GM12878 (cell line): ENCODE results near the gene SMIM35. TPM values are rescaled to one million over a fixed set of nuclear protein-coding genes. Genes with fewer than 3 reads are reported as not detected.

Source experiments
- CEBPB ChIP-seq, 2 experiments: fragments of 150-350 bp in 1 of 2; IDR thresholded peaks; 2 replicates each; pipeline ENCODE4 v1.6.1; 2012 to 2014; ENCODE audit warnings: low read depth in 2 of 2, low read length in 2 of 2, borderline replicate concordance in 1 of 2, inconsistent platforms in 1 of 2
- EGR1 ChIP-seq, 2 experiments: IDR thresholded peaks; 1 replicate in 1 of 2; 2 replicates in 1 of 2; pipeline ENCODE4 v1.6.1; 2011 to 2012; ENCODE audit warnings: low read depth in 2 of 2, low read length in 2 of 2, borderline replicate concordance in 1 of 2, mild to moderate bottlenecking in 1 of 2, moderate library complexity in 1 of 2
- GATAD2B ChIP-seq: fragments of 450-650 bp; conservative IDR thresholded peaks from 2 replicates; pipeline ENCODE4 v1.6.1; 2017; ENCODE audit warnings: low read depth, mild to moderate bottlenecking, moderate library complexity
- IKZF2 ChIP-seq, 2 experiments: fragments of 450-650 bp; IDR thresholded peaks; 2 replicates each; pipeline ENCODE4 v1.6.1; 2017; ENCODE audit warnings: mild to moderate bottlenecking in 2 of 2, moderate library complexity in 2 of 2
- JUNB ChIP-seq: IDR thresholded peaks from 2 replicates; pipeline ENCODE4 v1.6.1; 2016; ENCODE audit warnings: antibody characterized with exemption, mild to moderate bottlenecking
- KDM1A ChIP-seq: fragments of 200-600 bp; sonication (generic); IDR thresholded peaks from 2 replicates; pipeline ENCODE4 v1.6.1; 2016; ENCODE audit warnings: borderline replicate concordance
- MTA2 ChIP-seq: fragments of 450-650 bp; IDR thresholded peaks from 2 replicates; pipeline ENCODE4 v1.6.1; 2016; ENCODE audit warnings: low read depth, mild to moderate bottlenecking, moderate library complexity
- MYC ChIP-seq: IDR thresholded peaks from 2 replicates; pipeline ENCODE4 v1.6.1; 2011; ENCODE audit warnings: mild to moderate bottlenecking, low read length, moderate library complexity, inconsistent platforms; ENCODE audit not compliant: insufficient read depth, insufficient replicate concordance, insufficient read length, severe bottlenecking
- RCOR1 ChIP-seq: conservative IDR thresholded peaks from 2 replicates; pipeline ENCODE4 v1.6.1; 2012; ENCODE audit warnings: low read depth, low read length, improper control_type of control experiment
- RUNX3 ChIP-seq: IDR thresholded peaks from 2 replicates; pipeline ENCODE4 v1.6.1; 2012; ENCODE audit warnings: low read length, inconsistent platforms
- SIX5 ChIP-seq: IDR thresholded peaks from 2 replicates; pipeline ENCODE4 v1.6.1; 2011; ENCODE audit warnings: mild to moderate bottlenecking, low read depth, low read length, moderate library complexity; ENCODE audit not compliant: severe bottlenecking
- ZNF622 ChIP-seq: fragments of 450-650 bp; IDR thresholded peaks from 2 replicates; pipeline ENCODE4 v1.6.1; 2017; ENCODE audit warnings: mild to moderate bottlenecking, inconsistent platforms
- ZZZ3 ChIP-seq: IDR thresholded peaks from 2 replicates; pipeline ENCODE4 v1.6.1; 2011; ENCODE audit warnings: low read depth; ENCODE audit not compliant: control insufficient read depth, insufficient read length
- polyA plus RNA-seq, 11 experiments: library from polyadenylated mRNA; depleted of rRNA in 4 of 11; unstranded in 6 of 11; stranded (reverse) in 5 of 11; fragments of >200 nt; fragmentation: Nextera tagmentation in 4 of 11; fragmentation: Illumina TruSeq in 1 of 11; extraction: Ambion mirVana in 4 of 11; extraction: Trizol in 1 of 11; gene quantifications; 1 replicate in 1 of 11; 2 replicates in 10 of 11; pipeline versions ENCODE4 v1.2.1 to v1.2.3, GENCODE V29; 2011 to 2016; ENCODE audit warnings: inconsistent platforms in 2 of 11, missing spikeins in 2 of 11, low read depth in 1 of 11
- total RNA-seq, 4 experiments: library from RNA; depleted of rRNA in 3 of 4; stranded (reverse); fragments of >200 nt in 3 of 4; fragmentation: Illumina TruSeq in 1 of 4; extraction: Trizol in 1 of 4; gene quantifications; 2 replicates each; pipeline versions ENCODE4 v1.2.1 to v1.2.3, GENCODE V29; 2013 to 2021
- TF ChIP-seq, protein P1 (sequence below): IDR thresholded peaks from 2 replicates; pipeline ENCODE4 v1.6.1; 2012; ENCODE audit warnings: low read depth, low read length, improper control_type of control experiment
- TF ChIP-seq, protein P2 (sequence below): fragments of 450-650 bp; formaldehyde crosslinking; IDR thresholded peaks from 2 replicates; pipeline ENCODE4 v1.4.0; 2020; ENCODE audit warnings: mild to moderate bottlenecking, moderate library complexity
- TF ChIP-seq, protein P3 (sequence below): IDR thresholded peaks from 2 replicates; pipeline ENCODE4 v1.6.1; 2011; ENCODE audit warnings: borderline replicate concordance, low read depth, mild to moderate bottlenecking, moderate library complexity, mixed read lengths, low read length; ENCODE audit not compliant: insufficient read depth; ENCODE audit errors: extremely low read length
- TF ChIP-seq, protein P4 (sequence below): fragments of 450-650 bp; IDR thresholded peaks from 2 replicates; pipeline ENCODE4 v1.6.1; 2017; ENCODE audit warnings: mild to moderate bottlenecking, low read depth, inconsistent platforms; ENCODE audit not compliant: poor library complexity, severe bottlenecking
- TF ChIP-seq, protein P5 (sequence below): fragments of 450-650 bp; IDR thresholded peaks from 2 replicates; pipeline ENCODE4 v1.6.1; 2017; ENCODE audit warnings: borderline replicate concordance

The SMIM35 gene
- total and polyA plus RNA-seq, 10 of the 15 experiments (the other 5 are each of a cell fraction or from before 2014, with no cell fraction given), result 0.02 to 1.1 (median 0.05) TPM; not detected in 5

DNA sequence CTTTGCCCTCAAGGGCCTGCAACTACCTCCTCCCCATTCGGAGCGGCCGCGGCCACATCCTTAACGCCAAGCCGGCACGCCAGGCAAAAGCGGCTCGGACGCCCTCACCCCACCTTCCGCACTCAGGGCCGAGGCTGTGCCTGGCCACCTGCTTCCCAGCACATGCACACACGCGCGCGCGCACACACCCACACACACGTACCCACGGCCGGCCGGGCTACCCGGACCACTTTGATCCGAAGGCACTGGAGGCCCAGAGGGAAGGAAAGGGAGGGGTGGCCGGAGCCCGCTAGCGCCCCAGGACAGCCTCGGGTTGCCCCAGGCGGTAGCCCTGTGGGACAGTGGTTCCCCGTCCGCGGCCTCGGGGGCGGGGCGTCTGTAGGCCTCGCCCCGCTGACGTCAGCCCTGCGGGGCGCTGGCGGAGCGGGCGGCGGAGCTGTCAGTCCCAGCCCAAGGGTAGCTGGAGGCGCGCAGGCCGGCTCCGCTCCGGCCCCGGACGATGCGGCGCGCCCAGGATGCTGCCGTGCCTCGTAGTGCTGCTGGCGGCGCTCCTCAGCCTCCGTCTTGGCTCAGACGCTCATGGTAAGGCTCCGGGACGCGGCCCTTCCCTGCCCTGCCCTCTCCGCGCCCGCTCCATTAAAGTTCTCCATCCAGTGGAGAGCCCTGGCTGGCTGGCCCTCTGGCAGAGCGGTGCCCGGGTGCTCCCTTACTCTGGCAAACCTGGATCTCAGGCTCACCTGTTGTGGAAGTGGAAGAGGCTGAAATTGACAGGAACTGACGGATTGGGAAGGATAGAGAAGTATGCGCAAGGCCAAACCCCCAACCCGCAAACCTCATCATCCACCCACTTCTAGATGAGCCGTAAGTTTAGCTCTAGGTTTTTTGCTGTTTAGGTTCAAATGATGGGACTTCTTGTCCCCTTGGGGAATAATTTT lies 100.5 kb downstream of the SMIM35 start, which contains the start of gene IL10RA (continued):
- TF ChIP-seq, protein P1, sequence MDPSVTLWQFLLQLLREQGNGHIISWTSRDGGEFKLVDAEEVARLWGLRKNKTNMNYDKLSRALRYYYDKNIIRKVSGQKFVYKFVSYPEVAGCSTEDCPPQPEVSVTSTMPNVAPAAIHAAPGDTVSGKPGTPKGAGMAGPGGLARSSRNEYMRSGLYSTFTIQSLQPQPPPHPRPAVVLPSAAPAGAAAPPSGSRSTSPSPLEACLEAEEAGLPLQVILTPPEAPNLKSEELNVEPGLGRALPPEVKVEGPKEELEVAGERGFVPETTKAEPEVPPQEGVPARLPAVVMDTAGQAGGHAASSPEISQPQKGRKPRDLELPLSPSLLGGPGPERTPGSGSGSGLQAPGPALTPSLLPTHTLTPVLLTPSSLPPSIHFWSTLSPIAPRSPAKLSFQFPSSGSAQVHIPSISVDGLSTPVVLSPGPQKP, result no peak
- TF ChIP-seq RCOR1 (no peak), ZNF622 (no peak), RUNX3 (peak; percentile 64), EGR1 (IDR thresholded peaks at IDR 0.05; ENCODE audit: borderline replicate concordance in 1 of 2, low read depth in 2 of 2, low read length in 2 of 2) (peak in 1 of 2 experiments; percentile 36; a peak in 1 of 3 replicates), CEBPB (IDR thresholded peaks at IDR 0.05; ENCODE audit: borderline replicate concordance in 1 of 2, low read depth in 2 of 2, low read length in 2 of 2) (no peak), MYC (peak; percentile 66), JUNB (no peak), IKZF2 (IDR thresholded peaks at IDR 0.05) (peak; percentile 10 to 64; a peak in 2 of 4 replicates), GATAD2B (peak; percentile 91), MTA2 (no peak), SIX5 (no peak), ZZZ3 (no peak), KDM1A (no peak)
- TF ChIP-seq, protein P2, sequence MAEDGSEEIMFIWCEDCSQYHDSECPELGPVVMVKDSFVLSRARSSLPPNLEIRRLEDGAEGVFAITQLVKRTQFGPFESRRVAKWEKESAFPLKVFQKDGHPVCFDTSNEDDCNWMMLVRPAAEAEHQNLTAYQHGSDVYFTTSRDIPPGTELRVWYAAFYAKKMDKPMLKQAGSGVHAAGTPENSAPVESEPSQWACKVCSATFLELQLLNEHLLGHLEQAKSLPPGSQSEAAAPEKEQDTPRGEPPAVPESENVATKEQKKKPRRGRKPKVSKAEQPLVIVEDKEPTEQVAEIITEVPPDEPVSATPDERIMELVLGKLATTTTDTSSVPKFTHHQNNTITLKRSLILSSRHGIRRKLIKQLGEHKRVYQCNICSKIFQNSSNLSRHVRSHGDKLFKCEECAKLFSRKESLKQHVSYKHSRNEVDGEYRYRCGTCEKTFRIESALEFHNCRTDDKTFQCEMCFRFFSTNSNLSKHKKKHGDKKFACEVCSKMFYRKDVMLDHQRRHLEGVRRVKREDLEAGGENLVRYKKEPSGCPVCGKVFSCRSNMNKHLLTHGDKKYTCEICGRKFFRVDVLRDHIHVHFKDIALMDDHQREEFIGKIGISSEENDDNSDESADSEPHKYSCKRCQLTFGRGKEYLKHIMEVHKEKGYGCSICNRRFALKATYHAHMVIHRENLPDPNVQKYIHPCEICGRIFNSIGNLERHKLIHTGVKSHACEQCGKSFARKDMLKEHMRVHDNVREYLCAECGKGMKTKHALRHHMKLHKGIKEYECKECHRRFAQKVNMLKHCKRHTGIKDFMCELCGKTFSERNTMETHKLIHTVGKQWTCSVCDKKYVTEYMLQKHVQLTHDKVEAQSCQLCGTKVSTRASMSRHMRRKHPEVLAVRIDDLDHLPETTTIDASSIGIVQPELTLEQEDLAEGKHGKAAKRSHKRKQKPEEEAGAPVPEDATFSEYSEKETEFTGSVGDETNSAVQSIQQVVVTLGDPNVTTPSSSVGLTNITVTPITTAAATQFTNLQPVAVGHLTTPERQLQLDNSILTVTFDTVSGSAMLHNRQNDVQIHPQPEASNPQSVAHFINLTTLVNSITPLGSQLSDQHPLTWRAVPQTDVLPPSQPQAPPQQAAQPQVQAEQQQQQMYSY (CRISPR knock-in tag), result no peak
- TF ChIP-seq, protein P3, sequence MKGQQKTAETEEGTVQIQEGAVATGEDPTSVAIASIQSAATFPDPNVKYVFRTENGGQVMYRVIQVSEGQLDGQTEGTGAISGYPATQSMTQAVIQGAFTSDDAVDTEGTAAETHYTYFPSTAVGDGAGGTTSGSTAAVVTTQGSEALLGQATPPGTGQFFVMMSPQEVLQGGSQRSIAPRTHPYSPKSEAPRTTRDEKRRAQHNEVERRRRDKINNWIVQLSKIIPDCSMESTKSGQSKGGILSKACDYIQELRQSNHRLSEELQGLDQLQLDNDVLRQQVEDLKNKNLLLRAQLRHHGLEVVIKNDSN, result no peak
- TF ChIP-seq, protein P4, sequence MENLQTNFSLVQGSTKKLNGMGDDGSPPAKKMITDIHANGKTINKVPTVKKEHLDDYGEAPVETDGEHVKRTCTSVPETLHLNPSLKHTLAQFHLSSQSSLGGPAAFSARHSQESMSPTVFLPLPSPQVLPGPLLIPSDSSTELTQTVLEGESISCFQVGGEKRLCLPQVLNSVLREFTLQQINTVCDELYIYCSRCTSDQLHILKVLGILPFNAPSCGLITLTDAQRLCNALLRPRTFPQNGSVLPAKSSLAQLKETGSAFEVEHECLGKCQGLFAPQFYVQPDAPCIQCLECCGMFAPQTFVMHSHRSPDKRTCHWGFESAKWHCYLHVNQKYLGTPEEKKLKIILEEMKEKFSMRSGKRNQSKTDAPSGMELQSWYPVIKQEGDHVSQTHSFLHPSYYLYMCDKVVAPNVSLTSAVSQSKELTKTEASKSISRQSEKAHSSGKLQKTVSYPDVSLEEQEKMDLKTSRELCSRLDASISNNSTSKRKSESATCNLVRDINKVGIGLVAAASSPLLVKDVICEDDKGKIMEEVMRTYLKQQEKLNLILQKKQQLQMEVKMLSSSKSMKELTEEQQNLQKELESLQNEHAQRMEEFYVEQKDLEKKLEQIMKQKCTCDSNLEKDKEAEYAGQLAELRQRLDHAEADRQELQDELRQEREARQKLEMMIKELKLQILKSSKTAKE, result no peak
- TF ChIP-seq, protein P5, sequence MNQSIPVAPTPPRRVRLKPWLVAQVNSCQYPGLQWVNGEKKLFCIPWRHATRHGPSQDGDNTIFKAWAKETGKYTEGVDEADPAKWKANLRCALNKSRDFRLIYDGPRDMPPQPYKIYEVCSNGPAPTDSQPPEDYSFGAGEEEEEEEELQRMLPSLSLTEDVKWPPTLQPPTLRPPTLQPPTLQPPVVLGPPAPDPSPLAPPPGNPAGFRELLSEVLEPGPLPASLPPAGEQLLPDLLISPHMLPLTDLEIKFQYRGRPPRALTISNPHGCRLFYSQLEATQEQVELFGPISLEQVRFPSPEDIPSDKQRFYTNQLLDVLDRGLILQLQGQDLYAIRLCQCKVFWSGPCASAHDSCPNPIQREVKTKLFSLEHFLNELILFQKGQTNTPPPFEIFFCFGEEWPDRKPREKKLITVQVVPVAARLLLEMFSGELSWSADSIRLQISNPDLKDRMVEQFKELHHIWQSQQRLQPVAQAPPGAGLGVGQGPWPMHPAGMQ, result no peak
